A673 (cell line): ENCODE data around the gene ICAM2.

Experiments used
- EZH2 ChIP-seq: fragments of 200-600 bp; sonication (generic); IDR thresholded peaks from 2 replicates; pipeline ENCODE4 v1.6.1; 2017; ENCODE audit warnings: borderline replicate concordance, low read depth, mild to moderate bottlenecking, mixed read lengths, antibody characterized with exemption, low read length; ENCODE audit not compliant: poor library complexity, severe bottlenecking
- TF ChIP-seq, protein P1 (sequence below): fragments of 300-800, 200-600 bp; sonication (generic); conservative IDR thresholded peaks from 2 replicates; pipeline ENCODE4 v1.5.1; 2017; ENCODE audit warnings: low read depth, mild to moderate bottlenecking, antibody characterized with exemption, low read length, moderate library complexity, mixed read lengths

DNA sequence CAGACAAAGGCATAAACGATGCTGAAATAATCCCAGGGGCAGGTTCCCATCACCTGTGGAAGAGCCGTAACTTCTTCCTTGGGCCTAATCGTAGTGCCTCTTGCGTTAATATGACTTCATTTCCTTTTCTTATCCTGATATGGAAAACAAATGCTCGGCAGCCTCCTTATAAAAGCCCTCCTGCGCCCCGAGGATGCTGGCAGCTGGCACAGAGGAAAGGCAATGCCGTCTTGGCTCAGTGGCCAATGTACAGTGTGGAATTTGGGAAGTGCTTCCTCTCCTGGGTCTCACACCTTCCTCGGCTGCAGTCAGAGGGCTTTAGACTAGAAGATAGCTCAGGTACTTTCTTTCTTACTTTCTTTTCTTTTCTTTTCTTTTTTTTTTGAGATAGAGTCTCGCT is 51.2 kb downstream of the ICAM2 start:
- TF ChIP-seq, protein P1, sequence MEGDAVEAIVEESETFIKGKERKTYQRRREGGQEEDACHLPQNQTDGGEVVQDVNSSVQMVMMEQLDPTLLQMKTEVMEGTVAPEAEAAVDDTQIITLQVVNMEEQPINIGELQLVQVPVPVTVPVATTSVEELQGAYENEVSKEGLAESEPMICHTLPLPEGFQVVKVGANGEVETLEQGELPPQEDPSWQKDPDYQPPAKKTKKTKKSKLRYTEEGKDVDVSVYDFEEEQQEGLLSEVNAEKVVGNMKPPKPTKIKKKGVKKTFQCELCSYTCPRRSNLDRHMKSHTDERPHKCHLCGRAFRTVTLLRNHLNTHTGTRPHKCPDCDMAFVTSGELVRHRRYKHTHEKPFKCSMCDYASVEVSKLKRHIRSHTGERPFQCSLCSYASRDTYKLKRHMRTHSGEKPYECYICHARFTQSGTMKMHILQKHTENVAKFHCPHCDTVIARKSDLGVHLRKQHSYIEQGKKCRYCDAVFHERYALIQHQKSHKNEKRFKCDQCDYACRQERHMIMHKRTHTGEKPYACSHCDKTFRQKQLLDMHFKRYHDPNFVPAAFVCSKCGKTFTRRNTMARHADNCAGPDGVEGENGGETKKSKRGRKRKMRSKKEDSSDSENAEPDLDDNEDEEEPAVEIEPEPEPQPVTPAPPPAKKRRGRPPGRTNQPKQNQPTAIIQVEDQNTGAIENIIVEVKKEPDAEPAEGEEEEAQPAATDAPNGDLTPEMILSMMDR = no peak
- TF ChIP-seq EZH2 = no peak
